Upper lobe of right lung (tissue), 1 donor: ENCODE results near the gene IGF2R. TPM values are rescaled to one million over a fixed set of nuclear protein-coding genes. Genes with fewer than 3 reads are reported as not detected.

Source experiments
- ATAC-seq: fragments of 200-7000 bp; cut with Tn5 transposase; one replicate; pipeline ENCODE4 v1.9.1; 2020; ENCODE audit warnings: mild to moderate bottlenecking, moderate library complexity
- DNase-seq: peaks from one replicate; pipeline ENCODE4 v3.0.0-alpha.2; 2020
- H3K27ac ChIP-seq: fragments of 200-600 bp; one replicate; pipeline ENCODE4 v1.8.0; 2022
- H3K27me3 ChIP-seq: fragments of 200-600 bp; one replicate; pipeline ENCODE4 v1.8.0; 2022; ENCODE audit warnings: mild to moderate bottlenecking
- H3K36me3 ChIP-seq: fragments of 200-600 bp; one replicate; pipeline ENCODE4 v1.8.0; 2022
- H3K4me1 ChIP-seq: fragments of 200-600 bp; one replicate; pipeline ENCODE4 v1.8.0; 2022
- H3K4me3 ChIP-seq: fragments of 200-600 bp; one replicate; pipeline ENCODE4 v1.8.0; 2022; ENCODE audit warnings: mild to moderate bottlenecking
- H3K9me3 ChIP-seq: fragments of 200-600 bp; one replicate; pipeline ENCODE4 v1.8.0; 2022
- CTCF ChIP-seq: fragments of 200-600 bp; IDR thresholded peaks from one replicate; pipeline ENCODE4 v1.8.0; 2022; ENCODE audit warnings: antibody characterized with exemption
- intact Hi-C: fragments of 100-400 bp; cut with DNase I; formaldehyde crosslinking; loops from one replicate; pipeline ENCODE4 v1.11.0; 2022
- total RNA-seq: library from RNA; stranded (reverse); fragmentation: NEBNext Ultra II Directional; extraction: Animal tissue kit (Norgen Biotek cat#: 25700); gene quantifications from one replicate; pipeline ENCODE4 v1.2.1, GENCODE V29; 2021
- donor health status: DM: no; HTN: yes; CAD: no; lungs with severe emphysema.

Gene IGF2R
- total RNA-seq, 1 donor from 2014 or later, result 144 TPM

- Histone ChIP-seq H3K27me3 (no peaks in the 10 kb centered on the region), H3K36me3 (peaks cover 2% of the 10 kb centered on the region), H3K27ac (no peak overlapping the region), H3K9me3 (no peaks in the 10 kb centered on the region), H3K4me1 (peaks cover 30% of the 10 kb centered on the region), H3K4me3 (no peak overlapping the region)
- no peak for TF ChIP-seq CTCF
- intact Hi-C loops, result no loop called here
- ATAC-seq (no peak), DNase-seq (no peak)
These were observed 35.1 kb downstream of the IGF2R start for GRCh38 chr6:160004018-160004417.

- Histone ChIP-seq H3K36me3 (peaks cover 4% of the 10 kb centered on the region), H3K27me3 (no peaks in the 10 kb centered on the region), H3K27ac (no peak overlapping the region), H3K9me3 (no peaks in the 10 kb centered on the region), H3K4me1 (peaks cover 30% of the 10 kb centered on the region), H3K4me3 (no peak overlapping the region)
- no peak for TF ChIP-seq CTCF
- intact Hi-C loops, result no loop called here
- ATAC-seq (peak; percentile 79), DNase-seq (peak; percentile 77)
These were observed 35.7 kb downstream of the IGF2R start for GRCh38 chr6:160004419-160005175.

- DNase-seq (no peak), ATAC-seq (no peak)
- H3K4me3 ChIP-seq, result no peak overlapping the region
- peaks cover 30% of the 10 kb centered on the region for H3K4me1 ChIP-seq
- no peak for TF ChIP-seq CTCF
- H3K36me3 ChIP-seq, result peaks cover 11% of the 10 kb centered on the region
- no peaks in the 10 kb centered on the region for H3K27me3 ChIP-seq
- no peaks in the 10 kb centered on the region for H3K9me3 ChIP-seq
- intact Hi-C loops, result no loop called here
- no peak overlapping the region for H3K27ac ChIP-seq
These were observed 36.3 kb downstream of the IGF2R start for GRCh38 chr6:160005211-160005610.

- intact Hi-C loops, result no loop called here
- peaks cover 18% of the 10 kb centered on the region for H3K36me3 ChIP-seq
- H3K4me3 ChIP-seq, result no peak overlapping the region
- DNase-seq (peak; percentile 72), ATAC-seq (peak; percentile 82)
- no peak overlapping the region for H3K27ac ChIP-seq
- peaks cover 30% of the 10 kb centered on the region for H3K4me1 ChIP-seq
- H3K27me3 ChIP-seq, result no peaks in the 10 kb centered on the region
- TF ChIP-seq CTCF, result no peak
- H3K9me3 ChIP-seq, result no peaks in the 10 kb centered on the region
These were observed 37.1 kb downstream of the IGF2R start for GRCh38 chr6:160005861-160006540.

- H3K27ac ChIP-seq, result no peak overlapping the region
- peaks cover 30% of the 10 kb centered on the region for H3K4me1 ChIP-seq
- no peak for ATAC-seq
- no peaks in the 10 kb centered on the region for H3K9me3 ChIP-seq
- no peak for TF ChIP-seq CTCF
- H3K36me3 ChIP-seq, result peaks cover 30% of the 10 kb centered on the region
- DNase-seq, result no peak
- H3K27me3 ChIP-seq, result no peaks in the 10 kb centered on the region
- intact Hi-C loops, result no loop called here
- H3K4me3 ChIP-seq, result no peak overlapping the region
These were observed 38.3 kb downstream of the IGF2R start for GRCh38 chr6:160007145-160007544.
